GM12892 (cell line): Measurements from ENCODE around the gene DDN.

ENCODE experiments used
- POLR2A ChIP-seq: IDR thresholded peaks from 2 replicates; pipeline ENCODE4 v1.6.1; 2011; ENCODE audit warnings: low read depth, low read length, control low read depth
- POLR2AphosphoS5 ChIP-seq: IDR thresholded peaks from 2 replicates; pipeline ENCODE4 v1.6.1; 2011; ENCODE audit warnings: low read depth, low read length, control low read depth

GRCh38 chr12:48961331-48961730 is 37.8 kb downstream of the DDN start:
- TF ChIP-seq POLR2A (no peak), POLR2AphosphoS5 (no peak)
